Measurements from ENCODE around the gene MAP4K3.
"Not testable (repeated sequence)": the region's sequence is repeated elsewhere in the genome, so short reads cannot be mapped to it uniquely, and the experiment has no call there.

Gene MAP4K3

GRCh38 chr2:39407516-39408296, 29.4 kb downstream of the MAP4K3 start:
- DNase-seq: no peak

- no peak for DNase-seq
These were observed 31.7 kb downstream of the MAP4K3 start for GRCh38 chr2:39405364-39405763.

- DNase-seq: no peak
These were observed 33.8 kb downstream of the MAP4K3 start for GRCh38 chr2:39403311-39403710.

GRCh38 chr2:39401319-39401718, 35.8 kb downstream of the MAP4K3 start:
- DNase-seq: no peak

DNA sequence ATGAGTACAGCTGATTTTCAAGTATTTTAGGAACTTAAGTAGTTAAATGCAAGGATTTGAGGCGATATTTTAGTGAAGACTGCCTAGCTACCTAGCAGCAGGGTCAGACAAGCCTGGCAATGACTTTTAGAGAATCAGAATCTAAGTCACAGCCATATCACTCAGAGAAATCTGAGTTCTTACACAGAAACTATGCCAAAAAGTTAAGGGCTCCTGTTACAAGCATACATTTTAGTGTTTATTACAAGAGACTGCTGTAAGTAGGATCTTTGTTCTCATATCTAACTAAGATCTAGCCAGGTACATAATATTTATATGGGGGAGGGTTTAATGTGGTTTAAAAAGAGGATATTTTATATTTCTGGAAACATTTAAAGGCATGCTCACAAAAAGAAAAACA, 37.5 kb downstream of the MAP4K3 start:
- no peak for DNase-seq

DNA sequence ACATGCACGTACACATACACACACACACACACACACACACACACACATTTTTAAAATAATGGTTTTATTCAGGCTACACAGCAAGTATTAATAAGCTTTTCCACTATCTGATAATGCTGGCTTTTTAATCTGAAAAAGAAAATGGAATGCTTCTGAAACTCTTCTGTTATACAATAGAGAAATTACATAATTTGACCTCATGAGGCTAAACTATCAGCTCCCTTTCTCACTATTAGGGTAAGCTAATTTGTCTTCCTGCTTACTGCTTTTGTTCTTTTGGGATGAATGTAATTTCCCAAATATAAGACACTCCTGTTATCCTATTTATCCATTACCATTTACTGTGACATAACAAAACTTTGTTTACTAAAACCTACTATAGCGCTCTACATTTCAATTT, 41.8 kb downstream of the MAP4K3 start:
- no peak for DNase-seq

GRCh38 chr2:39394516-39394961, 42.5 kb downstream of the MAP4K3 start:
- DNase-seq: no peak

GRCh38 chr2:39392672-39393071, 44.4 kb downstream of the MAP4K3 start:
- no peak for DNase-seq

DNA sequence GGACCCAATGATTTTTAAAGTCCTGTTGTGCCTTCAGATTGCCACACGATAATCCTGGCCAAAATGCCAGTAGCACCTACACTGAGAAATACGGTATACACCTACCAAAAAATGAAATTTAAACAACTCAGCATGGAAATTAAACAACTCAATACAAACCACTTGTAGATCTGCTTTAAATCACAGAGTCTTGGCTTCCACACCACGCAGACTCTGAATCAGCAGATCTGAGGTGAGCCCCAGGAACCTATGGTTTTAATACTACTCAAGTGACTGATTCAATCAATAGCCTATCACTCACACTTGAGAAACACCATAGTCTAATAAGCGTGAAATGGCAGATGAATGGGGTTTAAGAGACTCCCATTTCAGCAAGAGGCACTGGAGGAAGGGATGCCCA, 46.9 kb downstream of the MAP4K3 start:
- DNase-seq: no peak

DNA sequence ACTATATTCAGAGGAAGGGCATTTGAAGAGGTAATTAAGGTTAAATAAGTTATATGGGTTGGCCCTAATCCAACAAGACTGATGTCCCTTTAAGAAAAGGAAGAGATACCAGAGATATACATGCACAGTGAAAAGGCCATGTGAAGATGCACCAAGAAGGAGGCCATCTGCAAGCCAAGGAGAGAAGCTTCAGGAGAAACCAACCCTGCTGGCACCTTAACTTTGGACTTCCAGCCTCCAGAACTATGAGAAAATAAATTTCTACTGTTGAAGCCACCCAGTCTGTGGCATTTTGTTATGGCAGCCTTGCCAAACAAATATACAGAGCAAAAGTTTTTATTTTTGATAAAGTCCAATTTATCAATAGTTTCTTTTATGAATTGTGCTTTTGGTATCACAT, 51.0 kb downstream of the MAP4K3 start:
- no peak for DNase-seq

DNA sequence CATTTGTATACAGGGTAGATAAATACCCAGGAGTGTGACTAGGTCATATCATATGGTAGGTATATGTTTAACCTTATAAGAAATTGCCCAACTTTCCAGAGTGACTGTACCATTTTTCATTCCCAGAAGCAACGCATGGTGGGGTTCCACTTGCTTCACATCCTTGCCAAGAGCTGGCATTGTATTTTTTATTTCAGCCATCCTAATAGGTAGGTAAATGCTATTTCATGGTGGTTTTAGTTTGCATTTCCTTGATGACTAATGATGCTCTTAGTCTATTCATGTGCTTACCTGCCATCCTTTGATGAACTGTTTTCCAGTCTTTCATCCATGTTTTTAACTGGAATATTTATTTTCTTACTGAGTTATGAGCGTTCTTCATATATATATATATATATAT, 51.9 kb downstream of the MAP4K3 start:
- DNase-seq: no peak

GRCh38 chr2:39384071-39384470, 53.0 kb downstream of the MAP4K3 start:
- DNase-seq: not testable (repeated sequence)

GRCh38 chr2:39383146-39383545, 53.9 kb downstream of the MAP4K3 start:
- no peak for DNase-seq

DNA sequence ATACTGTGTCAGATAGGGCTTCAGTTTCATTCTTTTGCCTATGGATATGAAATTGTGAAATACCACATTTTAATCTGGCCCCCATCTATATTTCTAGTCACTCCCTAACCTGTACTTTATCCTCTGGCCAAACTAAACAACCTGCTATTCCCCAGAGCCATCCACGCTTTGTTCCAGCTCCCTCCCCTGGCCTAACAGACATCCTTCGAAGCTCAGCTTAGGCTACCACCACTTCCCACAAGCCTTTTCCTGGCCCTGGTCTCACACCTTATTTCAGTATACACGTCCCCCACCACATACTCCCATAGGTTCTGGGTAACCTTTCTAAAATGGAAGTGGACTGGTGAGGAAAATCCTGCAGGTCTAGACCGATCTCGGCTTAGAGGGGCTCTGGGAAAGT, 55.4 kb downstream of the MAP4K3 start:
- no peak for DNase-seq

GRCh38 chr2:39380525-39381150, 56.4 kb downstream of the MAP4K3 start:
- no peak for DNase-seq

GRCh38 chr2:39379643-39380524, 57.2 kb downstream of the MAP4K3 start:
- DNase-seq: peak; percentile 40

DNA sequence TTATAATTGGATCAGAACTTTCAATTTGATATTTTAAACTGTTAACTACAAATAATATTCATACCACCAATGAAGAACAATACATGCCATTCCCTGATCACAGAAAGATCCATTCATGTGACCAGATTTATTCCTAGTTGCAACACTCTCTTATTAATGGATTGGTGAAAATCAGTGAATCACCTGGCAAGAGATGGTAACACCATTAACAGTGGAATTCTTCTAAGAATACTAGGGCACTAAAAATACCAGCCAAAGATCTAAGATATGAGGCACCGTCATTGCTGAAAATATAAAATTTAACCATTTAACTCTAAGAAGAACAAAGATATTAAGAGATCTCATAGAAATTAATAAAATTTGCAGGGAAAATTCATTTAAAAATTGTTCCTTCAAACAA, 58.1 kb downstream of the MAP4K3 start:
- no peak for DNase-seq

DNA sequence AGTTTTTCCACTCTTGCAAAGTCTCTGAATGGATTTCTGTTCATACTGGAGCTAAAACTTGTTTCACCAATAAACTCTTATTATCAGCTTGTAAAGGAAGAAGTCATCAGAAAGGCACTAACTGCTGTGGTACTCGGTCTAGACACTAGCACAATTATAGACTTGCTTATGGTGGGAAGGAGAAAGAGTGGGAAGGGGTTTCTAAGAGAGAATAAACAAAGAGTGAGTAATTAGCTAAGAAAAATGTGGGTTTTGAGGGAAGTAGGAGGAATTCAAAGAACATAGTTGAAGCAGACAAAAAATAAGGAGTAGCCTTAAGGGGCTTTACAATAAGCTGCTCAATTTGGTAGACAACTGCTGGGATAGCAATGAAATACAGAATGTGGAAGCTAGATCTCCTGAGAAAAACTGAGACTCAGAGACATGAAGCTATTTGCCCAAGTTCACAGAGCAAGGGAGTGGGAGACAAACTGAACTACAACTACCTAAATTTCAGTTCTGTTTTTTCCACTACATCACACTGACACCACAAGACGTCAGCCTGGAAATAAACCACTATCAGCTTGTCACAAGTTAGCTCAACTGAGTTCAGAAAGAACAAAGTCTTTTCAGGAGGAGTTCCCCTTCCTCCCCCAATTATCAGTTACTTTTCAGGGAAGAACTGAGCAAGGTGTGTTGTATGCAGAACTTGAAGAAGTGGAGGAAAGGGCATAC, 59.7 kb downstream of the MAP4K3 start:
- no peak for DNase-seq

- no peak for DNase-seq
These were observed 61.2 kb downstream of the MAP4K3 start for GRCh38 chr2:39375917-39376316.

DNA sequence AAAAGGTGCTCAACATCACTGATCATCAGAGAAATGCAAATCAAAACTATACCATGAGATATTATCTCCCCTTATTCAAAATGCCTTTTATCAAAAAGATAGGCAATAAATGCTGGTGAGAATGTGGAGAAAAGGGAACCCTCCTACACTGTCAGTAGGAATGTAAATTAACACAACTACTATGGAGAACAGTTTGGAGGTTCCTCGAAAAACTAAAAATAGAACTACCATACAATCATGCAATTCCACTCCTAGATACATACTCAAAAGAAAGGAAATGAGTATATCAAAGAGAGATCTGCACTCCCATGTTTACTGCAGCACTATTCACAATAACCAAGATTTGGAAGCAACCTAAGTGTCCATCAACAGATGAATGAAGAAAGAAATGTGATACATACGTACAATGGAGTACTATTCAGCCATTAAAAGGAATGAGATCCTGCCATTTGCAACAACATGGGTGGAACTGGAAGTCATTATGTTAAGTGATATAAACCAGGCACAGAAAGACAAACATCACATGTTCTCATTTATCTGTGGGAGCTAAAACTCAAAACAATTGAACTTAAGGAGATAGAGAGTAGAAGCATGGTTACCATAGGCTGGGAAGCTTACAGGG, 63.8 kb downstream of the MAP4K3 start:
- DNase-seq: no peak

DNA sequence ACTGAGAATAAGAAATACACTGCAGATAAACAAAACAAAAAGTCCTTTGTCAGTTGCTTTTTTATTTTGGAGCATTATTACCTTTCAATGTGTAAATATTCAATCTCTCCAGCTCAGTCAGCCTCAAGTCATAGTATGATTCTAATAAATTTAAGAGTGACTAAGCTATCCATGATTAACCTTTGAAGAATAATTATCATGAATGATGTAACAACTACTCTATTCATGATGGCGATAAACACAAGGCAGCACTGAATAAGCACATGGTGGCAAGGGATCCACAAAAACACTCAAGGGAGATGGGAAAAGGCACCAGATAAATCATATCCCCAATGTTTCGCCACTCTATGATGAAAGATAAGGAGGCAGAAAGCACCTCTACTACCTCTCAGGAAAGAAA, 67.0 kb downstream of the MAP4K3 start:
- no peak for DNase-seq

- no peak for DNase-seq
These were observed 68.2 kb downstream of the MAP4K3 start for GRCh38 chr2:39368846-39369245.

DNA sequence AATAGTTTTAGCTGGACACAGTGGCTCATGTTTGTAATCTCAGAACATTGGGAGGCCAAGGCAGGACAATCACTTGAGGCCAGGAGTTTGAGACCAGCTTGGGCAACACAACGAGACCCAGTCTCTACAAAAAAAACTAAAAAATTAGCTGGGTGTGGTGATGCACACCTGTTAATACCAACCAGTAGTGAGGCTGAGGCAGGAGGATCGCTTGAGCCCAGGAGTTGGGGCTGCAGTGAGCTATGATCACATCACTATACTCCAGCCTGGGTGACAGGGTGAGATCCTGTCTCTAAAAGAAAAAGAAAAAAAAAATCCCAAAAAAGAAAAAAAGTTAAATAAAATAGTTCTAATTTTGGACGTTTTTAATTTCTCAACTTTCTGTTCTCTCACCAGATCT, 68.7 kb downstream of the MAP4K3 start:
- no peak for DNase-seq

All from KG1 (cell line).